Endothelial cell of umbilical vein (primary cell): ENCODE measurements around the gene HIC1.

Source experiments
- CTCF ChIP-seq, 2 donors: IDR thresholded peaks; 1 replicate in 1 of 2; 2 replicates in 1 of 2; pipeline ENCODE4 v1.5.1; 2011; ENCODE audit warnings: low read length in 2 of 2, mild to moderate bottlenecking in 2 of 2, moderate library complexity in 2 of 2, control low read depth in 1 of 2, inconsistent platforms in 1 of 2, low read depth in 1 of 2; ENCODE audit not compliant: insufficient read depth in 1 of 2; ENCODE audit errors: extremely low read depth in 1 of 2
- EZH2 ChIP-seq: IDR thresholded peaks from 2 replicates; pipeline ENCODE4 v1.6.1; 2012; ENCODE audit warnings: borderline replicate concordance, low read depth, mild to moderate bottlenecking, moderate library complexity, low read length, inconsistent platforms; ENCODE audit not compliant: severe bottlenecking
- FOS ChIP-seq: IDR thresholded peaks from 2 replicates; pipeline ENCODE4 v1.6.1; 2011; ENCODE audit warnings: mild to moderate bottlenecking, low read length, moderate library complexity, borderline replicate concordance; ENCODE audit not compliant: insufficient read depth
- JUN ChIP-seq: IDR thresholded peaks from 2 replicates; pipeline ENCODE4 v1.6.1; 2011; ENCODE audit warnings: borderline replicate concordance, low read depth; ENCODE audit not compliant: insufficient read length, insufficient read depth
- MYC ChIP-seq: IDR thresholded peaks from one replicate; pipeline ENCODE4 v1.6.1; 2011; ENCODE audit warnings: mild to moderate bottlenecking, low read depth, low read length
- POLR2A ChIP-seq: IDR thresholded peaks from 2 replicates; pipeline ENCODE4 v1.6.1; 2012; ENCODE audit warnings: low read depth, mild to moderate bottlenecking, control low read depth, low read length

DNA sequence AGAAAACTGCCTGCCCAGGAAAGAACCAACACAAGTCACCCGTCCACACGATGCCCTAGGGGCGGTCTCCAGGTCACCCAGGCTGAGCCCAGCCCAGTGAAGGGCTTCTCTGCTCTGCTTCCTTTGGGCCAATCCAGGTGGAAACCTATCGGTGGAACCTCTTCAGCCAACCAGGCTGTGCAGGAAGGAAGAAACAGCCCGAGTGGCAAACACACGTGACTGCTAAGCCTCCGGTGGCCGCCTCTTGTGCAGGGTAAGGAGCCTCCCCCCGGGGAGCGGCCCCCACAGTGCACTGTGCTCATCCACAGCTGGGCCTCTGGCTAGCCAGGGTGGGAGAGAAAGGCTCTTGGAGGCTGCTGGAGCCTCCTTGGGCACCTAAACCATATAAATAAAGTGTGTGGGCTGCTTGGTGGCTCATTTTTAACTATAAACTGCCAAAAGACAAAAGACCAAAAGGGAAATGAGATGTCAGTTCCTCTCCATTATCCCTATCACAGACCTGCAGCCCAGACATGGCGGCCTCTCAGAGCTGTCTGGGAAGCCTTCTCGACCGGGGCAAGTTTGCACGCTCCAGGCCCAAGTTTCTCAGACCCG, 32.2 kb upstream of the HIC1 start:
- TF ChIP-seq CTCF (IDR thresholded peaks at IDR 0.05; ENCODE audit: extremely low read depth in 1 of 2, insufficient read depth in 1 of 2, low read depth in 1 of 2, low read length in 2 of 2) (no peak), EZH2 (no peak), JUN (no peak), POLR2A (no peak), MYC (no peak), FOS (no peak)
